ENCODE data around the gene POLR3E. TPM values are rescaled to one million over a fixed set of nuclear protein-coding genes. Genes with fewer than 3 reads are reported as not detected.

POLR3E gene
- total RNA-seq, 1 experiment from 2014 or later = 69.8 TPM

DNA sequence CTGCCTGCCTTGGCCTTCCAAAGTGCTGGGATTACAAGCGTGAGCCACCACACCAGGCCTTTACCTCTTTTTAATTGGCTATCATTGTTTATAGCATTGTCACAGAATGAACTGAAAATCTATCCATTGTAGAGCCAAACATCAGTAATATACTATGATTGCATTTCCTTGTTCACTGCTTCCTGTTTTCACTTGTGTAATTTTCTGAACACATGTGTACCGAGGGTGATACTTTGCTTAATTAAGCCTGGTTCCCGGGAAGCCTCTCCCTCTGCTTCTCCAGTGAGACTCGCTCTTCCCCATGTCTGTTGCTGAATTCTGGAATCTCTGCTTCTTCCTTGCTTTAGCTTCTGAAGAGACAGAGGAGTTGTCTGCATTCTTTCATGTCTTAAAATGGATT lies 33.1 kb downstream of the POLR3E start:
- ChIA-PET POLR2A (ENCODE audit: low non-redundant PET) (interaction anchor here (0.7 kb wide), 1 partner anchor 19 kb away, joined by 3 read pairs; no protein-coding TSS in a partner anchor), CTCF (no interaction called here)
- Histone ChIP-seq H3K27me3 (replicated peaks; ENCODE audit: insufficient read depth, low read depth, low read length, poor library complexity) (no peaks in the 10 kb centered on the region), H3K4me3 (ENCODE audit: low read depth, low read length, poor library complexity, severe bottlenecking) (no peak overlapping the region), H3K36me3 (ENCODE audit: insufficient read depth, low read length, poor library complexity, severe bottlenecking) (peaks cover 58% of the 10 kb centered on the region), H3K9me3 (ENCODE audit: low read depth, low read length, poor library complexity, severe bottlenecking) (no peaks in the 10 kb centered on the region), H3K27ac (ENCODE audit: low read depth, low read length, poor library complexity, severe bottlenecking) (no peak overlapping the region), H3K4me1 (ENCODE audit: insufficient read depth, low read length, poor library complexity, severe bottlenecking) (no peaks in the 10 kb centered on the region)
- DNase-seq (ENCODE audit: low spot score) = no peak
- intact Hi-C loops (cut with micrococcal nuclease; ENCODE audit: unreplicated experiment) = loop anchor here (10.0 kb wide), 1 partner anchor 344 kb away; no protein-coding TSS in a partner anchor
- BruUV-seq (replicated peaks) = no TSS peak
- no peak for TF ChIP-seq EZH2 (IDR thresholded peaks at IDR 0.05; ENCODE audit: borderline replicate concordance, low read depth, low read length, poor library complexity, severe bottlenecking)
- TF ChIP-seq, protein P1, sequence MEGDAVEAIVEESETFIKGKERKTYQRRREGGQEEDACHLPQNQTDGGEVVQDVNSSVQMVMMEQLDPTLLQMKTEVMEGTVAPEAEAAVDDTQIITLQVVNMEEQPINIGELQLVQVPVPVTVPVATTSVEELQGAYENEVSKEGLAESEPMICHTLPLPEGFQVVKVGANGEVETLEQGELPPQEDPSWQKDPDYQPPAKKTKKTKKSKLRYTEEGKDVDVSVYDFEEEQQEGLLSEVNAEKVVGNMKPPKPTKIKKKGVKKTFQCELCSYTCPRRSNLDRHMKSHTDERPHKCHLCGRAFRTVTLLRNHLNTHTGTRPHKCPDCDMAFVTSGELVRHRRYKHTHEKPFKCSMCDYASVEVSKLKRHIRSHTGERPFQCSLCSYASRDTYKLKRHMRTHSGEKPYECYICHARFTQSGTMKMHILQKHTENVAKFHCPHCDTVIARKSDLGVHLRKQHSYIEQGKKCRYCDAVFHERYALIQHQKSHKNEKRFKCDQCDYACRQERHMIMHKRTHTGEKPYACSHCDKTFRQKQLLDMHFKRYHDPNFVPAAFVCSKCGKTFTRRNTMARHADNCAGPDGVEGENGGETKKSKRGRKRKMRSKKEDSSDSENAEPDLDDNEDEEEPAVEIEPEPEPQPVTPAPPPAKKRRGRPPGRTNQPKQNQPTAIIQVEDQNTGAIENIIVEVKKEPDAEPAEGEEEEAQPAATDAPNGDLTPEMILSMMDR (conservative IDR thresholded peaks at IDR 0.05; ENCODE audit: low read depth, low read length) = no peak

GRCh38 chr16:22333457-22333994 lies 36.3 kb downstream of the POLR3E start:
- H3K9me3 ChIP-seq (ENCODE audit: low read depth, low read length, poor library complexity, severe bottlenecking) = peaks cover 21% of the 10 kb centered on the region
- CTCF ChIA-PET = no interaction called here
- intact Hi-C loops (cut with micrococcal nuclease; ENCODE audit: unreplicated experiment) = loop anchor here (10.0 kb wide), 1 partner anchor 341 kb away; no protein-coding TSS in a partner anchor
- no peak for TF ChIP-seq EZH2 (IDR thresholded peaks at IDR 0.05; ENCODE audit: borderline replicate concordance, low read depth, low read length, poor library complexity, severe bottlenecking)
- no peak for DNase-seq (ENCODE audit: low spot score)
- POLR2A ChIA-PET (ENCODE audit: low non-redundant PET) = no interaction called here
- H3K27me3 ChIP-seq (replicated peaks; ENCODE audit: insufficient read depth, low read depth, low read length, poor library complexity) = no peaks in the 10 kb centered on the region
- H3K36me3 ChIP-seq (ENCODE audit: insufficient read depth, low read length, poor library complexity, severe bottlenecking) = peaks cover 45% of the 10 kb centered on the region
- no TSS peak for BruUV-seq (replicated peaks)
- H3K4me3 ChIP-seq (ENCODE audit: low read depth, low read length, poor library complexity, severe bottlenecking) = no peak overlapping the region
- no peak overlapping the region for H3K27ac ChIP-seq (ENCODE audit: low read depth, low read length, poor library complexity, severe bottlenecking)
- no peaks in the 10 kb centered on the region for H3K4me1 ChIP-seq (ENCODE audit: insufficient read depth, low read length, poor library complexity, severe bottlenecking)

GRCh38 chr16:22335668-22336246 lies 38.5 kb downstream of the POLR3E start:
- H3K27me3 ChIP-seq (replicated peaks; ENCODE audit: insufficient read depth, low read depth, low read length, poor library complexity) = no peaks in the 10 kb centered on the region
- H3K27ac ChIP-seq (ENCODE audit: low read depth, low read length, poor library complexity, severe bottlenecking) = no peak overlapping the region
- no peak for DNase-seq (ENCODE audit: low spot score)
- POLR2A ChIA-PET (ENCODE audit: low non-redundant PET) = no interaction called here
- BruUV-seq (replicated peaks) = no TSS peak
- no peak overlapping the region for H3K4me3 ChIP-seq (ENCODE audit: low read depth, low read length, poor library complexity, severe bottlenecking)
- TF ChIP-seq, protein P1 (conservative IDR thresholded peaks at IDR 0.05; ENCODE audit: low read depth, low read length) = no peak
- TF ChIP-seq EZH2 (IDR thresholded peaks at IDR 0.05; ENCODE audit: borderline replicate concordance, low read depth, low read length, poor library complexity, severe bottlenecking) = no peak
- peaks cover 21% of the 10 kb centered on the region for H3K9me3 ChIP-seq (ENCODE audit: low read depth, low read length, poor library complexity, severe bottlenecking)
- H3K4me1 ChIP-seq (ENCODE audit: insufficient read depth, low read length, poor library complexity, severe bottlenecking) = no peaks in the 10 kb centered on the region
- CTCF ChIA-PET = interaction anchor here (0.6 kb wide), 1 partner anchor 1167 kb away, joined by 4 read pairs; no protein-coding TSS in a partner anchor
- intact Hi-C loops (cut with micrococcal nuclease; ENCODE audit: unreplicated experiment) = loop anchor here (10.0 kb wide), 1 partner anchor 339 kb away; no protein-coding TSS in a partner anchor
- H3K36me3 ChIP-seq (ENCODE audit: insufficient read depth, low read length, poor library complexity, severe bottlenecking) = peaks cover 40% of the 10 kb centered on the region

Measured in A673 (cell line).